Measurements from ENCODE around the gene DNASE1.
"Not testable (repeated sequence)": the region's sequence is repeated elsewhere in the genome, so short reads cannot be mapped to it uniquely, and the experiment has no call there.

Gene DNASE1

GRCh38 chr16:3651461-3652372 is 2.8 kb upstream of the DNASE1 start:
- Histone ChIP-seq H3K4me3 (ENCODE audit: low read depth, low read length) (no peak overlapping the region), H3K79me2 (no peaks in the 10 kb centered on the region), H2AFZ (no peak overlapping the region), H3K27ac (no peak overlapping the region), H3K9me3 (ENCODE audit: control insufficient read depth, low read length) (no peaks in the 10 kb centered on the region), H3K27me3 (ENCODE audit: control insufficient read depth, insufficient read depth, low read length) (no peaks in the 10 kb centered on the region), H3K4me2 (ENCODE audit: low read length) (no peak overlapping the region), H3K36me3 (ENCODE audit: control insufficient read depth, insufficient read depth, low read length) (no peaks in the 10 kb centered on the region), H3K9ac (no peak overlapping the region), H3K4me1 (no peaks in the 10 kb centered on the region)
- TF ChIP-seq CTCF (IDR thresholded peaks at IDR 0.05): no peak

- no peak overlapping the region for H3K9ac ChIP-seq
- H3K4me2 ChIP-seq (ENCODE audit: low read length): no peak overlapping the region
- no peak overlapping the region for H3K27ac ChIP-seq
- TF ChIP-seq CTCF (IDR thresholded peaks at IDR 0.05): no peak
- H3K9me3 ChIP-seq (ENCODE audit: control insufficient read depth, low read length): no peaks in the 10 kb centered on the region
- no peak overlapping the region for H2AFZ ChIP-seq
- H3K4me1 ChIP-seq: no peaks in the 10 kb centered on the region
- H3K27me3 ChIP-seq (ENCODE audit: control insufficient read depth, insufficient read depth, low read length): no peaks in the 10 kb centered on the region
- H3K4me3 ChIP-seq (ENCODE audit: low read depth, low read length): no peak overlapping the region
- no peaks in the 10 kb centered on the region for H3K36me3 ChIP-seq (ENCODE audit: control insufficient read depth, insufficient read depth, low read length)
- no peaks in the 10 kb centered on the region for H3K79me2 ChIP-seq
Measured at GRCh38 chr16:3652373-3653195, 1.9 kb upstream of the DNASE1 start.

GRCh38 chr16:3655030-3655395 is 522 bp downstream of the DNASE1 start:
- Histone ChIP-seq H3K4me1 (no peaks in the 10 kb centered on the region), H3K4me2 (ENCODE audit: low read length) (no peak overlapping the region), H2AFZ (no peak overlapping the region), H3K4me3 (ENCODE audit: low read depth, low read length) (no peak overlapping the region), H3K27me3 (ENCODE audit: control insufficient read depth, insufficient read depth, low read length) (no peaks in the 10 kb centered on the region), H3K27ac (no peak overlapping the region), H3K9me3 (ENCODE audit: control insufficient read depth, low read length) (no peaks in the 10 kb centered on the region), H3K9ac (no peak overlapping the region), H3K36me3 (ENCODE audit: control insufficient read depth, insufficient read depth, low read length) (no peaks in the 10 kb centered on the region), H3K79me2 (no peaks in the 10 kb centered on the region)
- no peak for TF ChIP-seq CTCF (IDR thresholded peaks at IDR 0.05)

- no peaks in the 10 kb centered on the region for H3K36me3 ChIP-seq (ENCODE audit: control insufficient read depth, insufficient read depth, low read length)
- no peaks in the 10 kb centered on the region for H3K9me3 ChIP-seq (ENCODE audit: control insufficient read depth, low read length)
Measured at GRCh38 chr16:3655396-3656159, 1.1 kb downstream of the DNASE1 start.

GRCh38 chr16:3656160-3656490 is 1.6 kb downstream of the DNASE1 start:
- H3K9ac ChIP-seq; H3K36me3 ChIP-seq (ENCODE audit: control insufficient read depth, insufficient read depth, low read length); H2AFZ ChIP-seq: not testable (repeated sequence)

More at GRCh38 chr16:3655396-3656159, 1.1 kb downstream of the DNASE1 start:
- Histone ChIP-seq H3K27me3 (ENCODE audit: control insufficient read depth, insufficient read depth, low read length) (no peaks in the 10 kb centered on the region), H3K27ac (no peak overlapping the region), H3K4me2 (ENCODE audit: low read length) (no peak overlapping the region), H3K79me2 (no peaks in the 10 kb centered on the region), H2AFZ (no peak overlapping the region), H3K4me1 (no peaks in the 10 kb centered on the region), H3K9ac (no peak overlapping the region), H3K4me3 (ENCODE audit: low read depth, low read length) (no peak overlapping the region)
- TF ChIP-seq CTCF (IDR thresholded peaks at IDR 0.05): no peak

More at GRCh38 chr16:3656160-3656490, 1.6 kb downstream of the DNASE1 start:
- H3K9me3 ChIP-seq (ENCODE audit: control insufficient read depth, low read length); H3K79me2 ChIP-seq; H3K4me3 ChIP-seq (ENCODE audit: low read depth, low read length); H3K27me3 ChIP-seq (ENCODE audit: control insufficient read depth, insufficient read depth, low read length); H3K27ac ChIP-seq; H3K4me1 ChIP-seq; H3K4me2 ChIP-seq (ENCODE audit: low read length): not testable (repeated sequence)
